ENCODE results near the gene GPSM3.
A peak's percentile ranks its signal among the peaks of the same experiment; 100 is the strongest.

The GPSM3 gene

DNA sequence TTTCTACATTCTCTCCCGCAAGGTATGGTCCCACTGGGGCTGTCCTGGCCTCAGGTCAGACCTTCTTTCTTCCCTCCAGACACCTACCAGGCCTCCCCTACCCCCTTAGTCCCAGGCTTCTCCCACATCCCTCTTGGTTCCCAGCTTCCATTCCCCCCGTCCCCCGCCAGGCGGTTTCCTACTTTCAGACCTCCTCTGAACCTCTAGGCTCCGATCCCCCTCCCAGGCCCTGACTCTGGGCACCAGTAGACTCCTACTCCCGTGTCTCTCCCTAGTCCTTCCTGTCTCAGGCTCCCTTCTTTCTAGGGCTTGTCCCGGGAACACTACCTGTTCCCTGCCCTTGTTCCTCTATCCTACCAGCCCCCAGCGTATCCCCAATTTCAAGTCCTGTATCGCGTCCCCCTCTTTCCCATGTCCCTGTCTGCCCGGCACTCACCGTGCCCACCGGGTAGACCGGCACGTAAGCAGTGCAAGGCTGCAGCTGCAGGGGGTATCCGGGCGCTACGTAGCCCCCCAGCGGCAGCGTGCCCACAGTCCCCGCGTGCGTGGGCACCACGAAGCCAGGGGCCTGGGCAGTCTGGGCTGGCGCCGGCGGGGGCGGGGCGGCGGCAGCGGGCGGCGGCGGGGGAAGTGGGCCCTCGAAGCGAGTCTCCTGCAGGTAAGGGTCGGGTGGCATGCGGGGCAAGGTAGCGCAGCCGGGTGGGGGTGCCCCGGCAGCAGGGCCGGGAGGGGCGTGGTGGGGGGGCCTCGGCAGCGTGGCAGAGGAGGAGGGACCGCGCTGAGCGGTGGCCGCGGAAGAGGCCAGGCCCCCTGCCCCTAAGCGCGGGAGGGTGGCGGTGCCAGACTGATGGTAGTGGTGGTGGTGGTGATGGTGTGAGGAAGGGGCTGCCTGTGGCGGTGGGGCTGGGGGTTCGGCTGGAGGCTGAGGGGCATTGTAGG, 42.2 kb downstream of the GPSM3 start:
- no peak for DNase-seq (ENCODE audit: extremely low spot score)
- TF ChIP-seq TARDBP (IDR thresholded peaks at IDR 0.05) (no peak), SP1 (IDR thresholded peaks at IDR 0.05) (no peak), FOXM1 (IDR thresholded peaks at IDR 0.05; ENCODE audit: borderline replicate concordance) (no peak), FOXK2 (IDR thresholded peaks at IDR 0.05) (no peak), NFRKB (IDR thresholded peaks at IDR 0.05) (no peak), FOXA1 (IDR thresholded peaks at IDR 0.05) (no peak), CTBP1 (IDR thresholded peaks at IDR 0.05; ENCODE audit: borderline replicate concordance) (no peak), ARNT (IDR thresholded peaks at IDR 0.05) (no peak), HDGF (IDR thresholded peaks at IDR 0.05; ENCODE audit: borderline replicate concordance) (no peak), PKNOX1 (IDR thresholded peaks at IDR 0.05) (no peak), ZNF384 (IDR thresholded peaks at IDR 0.05) (no peak), SUZ12 (IDR thresholded peaks at IDR 0.05) (no peak), BHLHE40 (IDR thresholded peaks at IDR 0.05; ENCODE audit: borderline replicate concordance) (no peak)
- ChIA-PET CTCF (no interaction called here), POLR2A (interaction anchor here (1.0 kb wide), 1 partner anchor 19 kb away, joined by 3 read pairs; no protein-coding TSS in a partner anchor)

DNA sequence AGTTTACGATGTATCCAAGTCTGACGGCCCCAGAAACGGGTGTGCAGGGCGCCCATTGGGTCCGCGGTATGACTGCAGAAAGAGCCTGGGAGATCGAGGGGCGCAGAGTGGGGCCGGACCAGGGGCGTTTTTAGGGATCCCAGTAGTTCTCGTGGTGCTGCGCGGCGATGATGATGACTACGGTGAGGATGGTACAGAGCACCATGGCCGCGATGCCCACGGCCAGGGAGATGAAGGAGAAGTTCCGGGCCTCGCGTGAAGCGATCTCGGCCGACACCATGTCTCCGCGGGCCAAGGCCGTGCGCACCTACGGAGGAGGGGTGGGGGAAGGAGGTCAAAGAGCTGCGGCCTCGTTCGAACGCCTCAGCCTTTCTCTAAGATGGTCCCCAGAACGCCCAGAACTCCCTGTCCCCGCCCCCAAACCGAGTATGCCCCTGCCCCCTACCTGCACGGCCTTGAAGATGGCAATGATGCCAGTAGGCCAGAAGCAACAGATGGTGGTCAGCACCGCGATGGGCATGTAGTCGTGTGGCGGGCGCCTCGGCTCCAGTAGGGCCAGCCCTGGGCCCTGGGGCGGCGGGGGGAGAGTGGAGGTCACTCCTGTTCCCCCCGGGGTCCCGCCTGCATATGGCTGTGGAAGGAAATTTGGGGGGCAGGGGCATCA, 43.2 kb downstream of the GPSM3 start:
- no peak for DNase-seq (ENCODE audit: extremely low spot score)
- TF ChIP-seq FOXK2 (IDR thresholded peaks at IDR 0.05): no peak
- TF ChIP-seq SUZ12 (IDR thresholded peaks at IDR 0.05): no peak
- TF ChIP-seq NFRKB (IDR thresholded peaks at IDR 0.05): no peak
- TF ChIP-seq PKNOX1 (IDR thresholded peaks at IDR 0.05): no peak
- TF ChIP-seq TARDBP (IDR thresholded peaks at IDR 0.05): no peak
- no peak for TF ChIP-seq ELF4 (IDR thresholded peaks at IDR 0.05)
- no peak for TF ChIP-seq LEF1 (IDR thresholded peaks at IDR 0.05; ENCODE audit: borderline replicate concordance)
- TF ChIP-seq HDGF (IDR thresholded peaks at IDR 0.05; ENCODE audit: borderline replicate concordance): no peak
- TF ChIP-seq CTBP1 (IDR thresholded peaks at IDR 0.05; ENCODE audit: borderline replicate concordance): no peak
- no peak for TF ChIP-seq ZNF384 (IDR thresholded peaks at IDR 0.05)
- TF ChIP-seq SP1 (IDR thresholded peaks at IDR 0.05): no peak
- no peak for TF ChIP-seq FOXM1 (IDR thresholded peaks at IDR 0.05; ENCODE audit: borderline replicate concordance)
- no peak for TF ChIP-seq L3MBTL2 (conservative IDR thresholded peaks at IDR 0.05)
- TF ChIP-seq ARNT (IDR thresholded peaks at IDR 0.05): no peak
- TF ChIP-seq BHLHE40 (IDR thresholded peaks at IDR 0.05; ENCODE audit: borderline replicate concordance): no peak
- TF ChIP-seq FOXA1 (IDR thresholded peaks at IDR 0.05): no peak
- ChIA-PET CTCF (no interaction called here), POLR2A (no interaction called here)

- ChIA-PET POLR2A (interaction anchor here (1.2 kb wide), 1 partner anchor 18 kb away, joined by 5 read pairs; the partner anchor contains the start of gene FKBPL), CTCF (no interaction called here)
- TF ChIP-seq ELF4 (IDR thresholded peaks at IDR 0.05): no peak
- no peak for TF ChIP-seq BHLHE40 (IDR thresholded peaks at IDR 0.05; ENCODE audit: borderline replicate concordance)
- no peak for TF ChIP-seq FOXK2 (IDR thresholded peaks at IDR 0.05)
- no peak for TF ChIP-seq PKNOX1 (IDR thresholded peaks at IDR 0.05)
- TF ChIP-seq SP1 (IDR thresholded peaks at IDR 0.05): no peak
- no peak for TF ChIP-seq FOXA1 (IDR thresholded peaks at IDR 0.05)
- no peak for TF ChIP-seq L3MBTL2 (conservative IDR thresholded peaks at IDR 0.05)
- no peak for TF ChIP-seq HDGF (IDR thresholded peaks at IDR 0.05; ENCODE audit: borderline replicate concordance)
- TF ChIP-seq TARDBP (IDR thresholded peaks at IDR 0.05): no peak
- TF ChIP-seq CTBP1 (IDR thresholded peaks at IDR 0.05; ENCODE audit: borderline replicate concordance): no peak
- no peak for TF ChIP-seq NFRKB (IDR thresholded peaks at IDR 0.05)
- TF ChIP-seq FOXM1 (IDR thresholded peaks at IDR 0.05; ENCODE audit: borderline replicate concordance): no peak
- no peak for TF ChIP-seq ZNF384 (IDR thresholded peaks at IDR 0.05)
- no peak for TF ChIP-seq ARNT (IDR thresholded peaks at IDR 0.05)
- TF ChIP-seq SUZ12 (IDR thresholded peaks at IDR 0.05): no peak
- no peak for TF ChIP-seq LEF1 (IDR thresholded peaks at IDR 0.05; ENCODE audit: borderline replicate concordance)
- peak; percentile 48 for DNase-seq (ENCODE audit: extremely low spot score)
These were observed 44.0 kb downstream of the GPSM3 start for GRCh38 chr6:32148289-32149091.

GRCh38 chr6:32147401-32148132, 44.9 kb downstream of the GPSM3 start:
- ChIA-PET CTCF (no interaction called here), POLR2A (interaction anchor here (1.2 kb wide), 1 partner anchor 17 kb away, joined by 5 read pairs; the partner anchor contains the start of gene FKBPL)
- DNase-seq (ENCODE audit: extremely low spot score): no peak
- no peak for TF ChIP-seq FOXA1 (IDR thresholded peaks at IDR 0.05)
- no peak for TF ChIP-seq FOXK2 (IDR thresholded peaks at IDR 0.05)
- TF ChIP-seq LEF1 (IDR thresholded peaks at IDR 0.05; ENCODE audit: borderline replicate concordance): no peak
- no peak for TF ChIP-seq CTBP1 (IDR thresholded peaks at IDR 0.05; ENCODE audit: borderline replicate concordance)
- TF ChIP-seq SP1 (IDR thresholded peaks at IDR 0.05): no peak
- no peak for TF ChIP-seq SUZ12 (IDR thresholded peaks at IDR 0.05)

Data from HEK293T (cell line).